ENCODE data around the gene GPR137.
"Not testable (repeated sequence)": the region's sequence is repeated elsewhere in the genome, so short reads cannot be mapped to it uniquely, and the experiment has no call there.

Gene GPR137

DNA sequence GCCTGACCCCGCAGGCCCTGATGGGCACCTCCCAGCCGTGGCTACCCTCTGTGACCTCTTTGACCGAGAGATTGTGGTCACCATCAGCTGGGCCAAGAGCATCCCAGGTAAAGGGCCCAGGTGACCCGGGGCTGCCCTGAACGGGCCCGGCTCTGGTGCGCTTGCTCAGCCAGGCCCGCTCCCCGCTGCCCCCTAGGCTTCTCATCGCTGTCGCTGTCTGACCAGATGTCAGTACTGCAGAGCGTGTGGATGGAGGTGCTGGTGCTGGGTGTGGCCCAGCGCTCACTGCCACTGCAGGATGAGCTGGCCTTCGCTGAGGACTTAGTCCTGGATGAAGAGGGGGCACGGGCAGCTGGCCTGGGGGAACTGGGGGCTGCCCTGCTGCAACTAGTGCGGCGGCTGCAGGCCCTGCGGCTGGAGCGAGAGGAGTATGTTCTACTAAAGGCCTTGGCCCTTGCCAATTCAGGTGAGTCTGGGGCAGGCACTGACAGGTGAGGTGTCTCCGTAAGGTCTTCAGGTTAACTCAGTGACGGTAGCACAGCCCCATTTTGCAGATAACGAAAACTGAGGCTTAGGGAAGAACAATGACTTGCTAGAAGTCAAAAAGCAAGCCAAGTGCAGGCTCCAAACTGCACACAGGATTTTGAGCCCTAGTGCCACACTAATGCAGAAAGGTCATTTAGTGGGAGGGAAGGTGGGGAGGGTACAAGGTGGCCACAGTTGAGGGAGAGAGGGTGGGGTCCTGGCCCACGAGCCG lies 29.3 kb downstream of the GPR137 start:
- Histone ChIP-seq H3K4me3 (ENCODE audit: low read length) (no peak overlapping the region), H3K9ac (ENCODE audit: low read depth, low read length) (no peak overlapping the region)

DNA sequence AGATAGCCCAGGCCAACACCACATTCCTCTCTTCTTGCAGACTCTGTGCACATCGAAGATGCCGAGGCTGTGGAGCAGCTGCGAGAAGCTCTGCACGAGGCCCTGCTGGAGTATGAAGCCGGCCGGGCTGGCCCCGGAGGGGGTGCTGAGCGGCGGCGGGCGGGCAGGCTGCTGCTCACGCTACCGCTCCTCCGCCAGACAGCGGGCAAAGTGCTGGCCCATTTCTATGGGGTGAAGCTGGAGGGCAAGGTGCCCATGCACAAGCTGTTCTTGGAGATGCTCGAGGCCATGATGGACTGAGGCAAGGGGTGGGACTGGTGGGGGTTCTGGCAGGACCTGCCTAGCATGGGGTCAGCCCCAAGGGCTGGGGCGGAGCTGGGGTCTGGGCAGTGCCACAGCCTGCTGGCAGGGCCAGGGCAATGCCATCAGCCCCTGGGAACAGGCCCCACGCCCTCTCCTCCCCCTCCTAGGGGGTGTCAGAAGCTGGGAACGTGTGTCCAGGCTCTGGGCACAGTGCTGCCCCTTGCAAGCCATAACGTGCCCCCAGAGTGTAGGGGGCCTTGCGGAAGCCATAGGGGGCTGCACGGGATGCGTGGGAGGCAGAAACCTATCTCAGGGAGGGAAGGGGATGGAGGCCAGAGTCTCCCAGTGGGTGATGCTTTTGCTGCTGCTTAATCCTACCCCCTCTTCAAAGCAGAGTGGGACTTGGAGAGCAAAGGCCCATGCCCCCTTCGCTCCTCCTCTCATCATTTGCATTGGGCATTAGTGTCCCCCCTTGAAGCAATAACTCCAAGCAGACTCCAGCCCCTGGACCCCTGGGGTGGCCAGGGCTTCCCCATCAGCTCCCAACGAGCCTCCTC lies 30.2 kb downstream of the GPR137 start:
- H3K4me3 ChIP-seq (ENCODE audit: low read length); H3K27me3 ChIP-seq (ENCODE audit: control insufficient read depth, insufficient read depth, low read length); H3K9me3 ChIP-seq (replicated peaks; ENCODE audit: low read length): not testable (repeated sequence)
- Histone ChIP-seq H3K4me1 (ENCODE audit: control insufficient read depth, insufficient read depth, low read length) (peaks cover 27% of the 10 kb centered on the region), H3K36me3 (ENCODE audit: insufficient read depth, low read length) (peaks cover 24% of the 10 kb centered on the region), H3K9ac (ENCODE audit: low read depth, low read length) (peak overlapping the region; percentile 97), H3K4me2 (ENCODE audit: low read length) (peak overlapping the region; percentile 100)

More for the DNA sequence above, 29.3 kb downstream of the GPR137 start:
- Histone ChIP-seq H3K9me3 (replicated peaks; ENCODE audit: low read length) (no peaks in the 10 kb centered on the region), H3K4me1 (ENCODE audit: control insufficient read depth, insufficient read depth, low read length) (peaks cover 27% of the 10 kb centered on the region), H3K4me2 (ENCODE audit: low read length) (no peak overlapping the region), H3K27me3 (ENCODE audit: control insufficient read depth, insufficient read depth, low read length) (no peaks in the 10 kb centered on the region), H3K36me3 (ENCODE audit: insufficient read depth, low read length) (peaks cover 17% of the 10 kb centered on the region)

GRCh38 chr11:64316672-64317324 lies 31.1 kb downstream of the GPR137 start:
- Histone ChIP-seq H3K4me2 (ENCODE audit: low read length) (peak overlapping the region; percentile 100), H3K27me3 (ENCODE audit: control insufficient read depth, insufficient read depth, low read length) (no peaks in the 10 kb centered on the region), H3K9me3 (replicated peaks; ENCODE audit: low read length) (no peaks in the 10 kb centered on the region), H3K36me3 (ENCODE audit: insufficient read depth, low read length) (peaks cover 32% of the 10 kb centered on the region), H3K4me1 (ENCODE audit: control insufficient read depth, insufficient read depth, low read length) (peaks cover 27% of the 10 kb centered on the region), H3K9ac (ENCODE audit: low read depth, low read length) (peak overlapping the region; percentile 97), H3K4me3 (ENCODE audit: low read length) (peak overlapping the region; percentile 82)

- peaks cover 27% of the 10 kb centered on the region for H3K4me1 ChIP-seq (ENCODE audit: control insufficient read depth, insufficient read depth, low read length)
- H3K4me2 ChIP-seq (ENCODE audit: low read length) = peak within 1 kb of the TSS; percentile 100
Observed at GRCh38 chr11:64317325-64317960, 31.8 kb downstream of the GPR137 start, which contains the start of gene TRMT112. TRMT112 (minus strand) TSS chr11:64317559; CDS start chr11:64317526, 33 bp downstream.

DNA sequence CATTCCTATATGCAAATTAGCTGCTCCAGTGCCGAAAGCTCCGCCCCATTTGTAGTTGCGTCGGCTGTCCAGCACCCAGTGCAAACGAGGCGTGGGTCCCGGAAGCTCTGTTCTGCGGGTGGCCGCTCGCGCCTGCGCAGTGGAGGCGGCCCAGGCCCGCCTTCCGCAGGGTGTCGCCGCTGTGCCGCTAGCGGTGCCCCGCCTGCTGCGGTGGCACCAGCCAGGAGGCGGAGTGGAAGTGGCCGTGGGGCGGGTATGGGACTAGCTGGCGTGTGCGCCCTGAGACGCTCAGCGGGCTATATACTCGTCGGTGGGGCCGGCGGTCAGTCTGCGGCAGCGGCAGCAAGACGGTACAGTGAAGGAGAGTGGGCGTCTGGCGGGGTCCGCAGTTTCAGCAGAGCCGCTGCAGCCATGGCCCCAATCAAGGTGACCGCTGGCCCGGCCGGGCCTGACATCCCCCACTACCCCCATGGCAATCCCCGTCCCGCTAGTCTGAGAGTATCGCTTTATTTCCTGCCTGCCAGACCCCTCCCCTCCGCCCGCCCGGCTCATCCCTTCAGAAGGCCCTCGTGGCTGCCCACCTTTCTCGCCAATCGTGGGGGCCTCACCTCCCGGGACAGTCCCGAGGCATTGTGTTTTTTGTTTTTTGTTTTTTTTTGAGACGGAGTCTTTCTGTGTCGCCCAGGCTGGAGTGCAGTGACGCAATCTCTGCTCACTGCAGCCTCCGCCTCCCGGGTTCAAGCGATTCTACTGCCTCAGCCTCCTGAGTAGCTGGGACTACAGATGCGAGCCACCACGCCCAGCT lies 32.5 kb downstream of the GPR137 start, which contains the start of gene PRDX5:
Gene PRDX5, plus strand, starts transcription at position 161 of the 805 bp plus-strand sequence. Its CDS starts 95 bp downstream, at position 256.
- no peaks in the 10 kb centered on the region for H3K9me3 ChIP-seq (replicated peaks; ENCODE audit: low read length)
- peaks cover 23% of the 10 kb centered on the region for H3K4me1 ChIP-seq (ENCODE audit: control insufficient read depth, insufficient read depth, low read length)

More at GRCh38 chr11:64317325-64317960, 31.8 kb downstream of the GPR137 start, which contains the start of gene TRMT112:
- H3K36me3 ChIP-seq (ENCODE audit: insufficient read depth, low read length) = peaks cover 35% of the 10 kb centered on the region
- no peaks in the 10 kb centered on the region for H3K27me3 ChIP-seq (ENCODE audit: control insufficient read depth, insufficient read depth, low read length)
- H3K4me3 ChIP-seq (ENCODE audit: low read length) = peak within 1 kb of the TSS; percentile 82
- H3K9me3 ChIP-seq (replicated peaks; ENCODE audit: low read length) = no peaks in the 10 kb centered on the region
- peak within 1 kb of the TSS; percentile 97 for H3K9ac ChIP-seq (ENCODE audit: low read depth, low read length)

DNA sequence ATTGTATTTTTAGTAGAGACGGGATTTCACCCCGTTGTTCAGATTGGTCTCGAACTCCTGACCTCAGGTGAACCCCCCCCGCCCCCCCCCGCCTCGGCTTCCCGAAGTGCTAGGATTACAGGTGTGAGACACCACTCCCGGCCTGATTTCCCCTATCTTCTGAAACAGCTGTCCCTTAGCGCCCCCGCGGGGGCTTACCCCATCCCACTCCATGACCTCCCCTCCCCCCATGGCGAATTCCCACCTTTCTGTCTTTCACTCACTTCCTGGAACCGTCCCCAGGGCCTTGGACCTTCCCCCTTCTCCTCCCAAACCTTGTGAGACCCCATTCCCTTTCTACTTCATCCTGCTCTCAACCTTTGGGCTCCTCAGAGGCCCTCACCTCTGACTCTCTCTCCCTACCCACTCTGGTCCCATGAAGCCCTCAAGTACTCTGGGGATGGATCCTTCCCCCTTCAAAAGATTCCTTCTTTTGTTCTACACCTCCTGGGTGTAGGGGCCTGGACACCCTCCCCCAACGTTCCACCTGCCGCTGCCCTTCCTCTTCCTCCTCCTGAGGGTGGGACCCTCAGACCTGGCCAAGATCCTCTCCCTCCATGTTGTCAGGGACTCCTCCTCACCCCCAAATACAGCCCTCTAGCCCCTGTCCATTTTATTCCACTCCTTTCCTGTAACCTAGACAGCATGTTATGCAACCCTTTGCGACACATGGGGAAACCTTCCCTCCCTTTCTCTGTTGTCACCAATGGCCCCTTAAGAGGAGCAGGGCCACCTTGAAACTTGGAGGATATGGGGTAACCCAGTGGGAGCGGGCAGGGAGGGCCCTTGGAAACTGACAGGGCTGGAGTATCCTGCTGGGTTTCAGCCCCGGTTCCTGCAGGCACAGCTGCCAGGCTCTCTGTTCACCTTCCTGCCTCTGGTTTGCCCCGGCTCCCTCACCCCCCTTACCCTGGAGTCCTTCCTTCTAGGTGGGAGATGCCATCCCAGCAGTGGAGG lies 33.4 kb downstream of the GPR137 start:
- peaks cover 40% of the 10 kb centered on the region for H3K36me3 ChIP-seq (ENCODE audit: insufficient read depth, low read length)
- peaks cover 14% of the 10 kb centered on the region for H3K4me1 ChIP-seq (ENCODE audit: control insufficient read depth, insufficient read depth, low read length)
- no peaks in the 10 kb centered on the region for H3K9me3 ChIP-seq (replicated peaks; ENCODE audit: low read length)
- H3K27me3 ChIP-seq (ENCODE audit: control insufficient read depth, insufficient read depth, low read length) = no peaks in the 10 kb centered on the region
- H3K9ac ChIP-seq (ENCODE audit: low read depth, low read length) = peak overlapping the region; percentile 97
- H3K4me2 ChIP-seq (ENCODE audit: low read length) = peak overlapping the region; percentile 100
- peak overlapping the region; percentile 82 for H3K4me3 ChIP-seq (ENCODE audit: low read length)

More for the DNA sequence above, 32.5 kb downstream of the GPR137 start, which contains the start of gene PRDX5:
- H3K4me3 ChIP-seq (ENCODE audit: low read length) = peak within 1 kb of the TSS; percentile 82
- H3K36me3 ChIP-seq (ENCODE audit: insufficient read depth, low read length) = peaks cover 40% of the 10 kb centered on the region
- peak within 1 kb of the TSS; percentile 100 for H3K4me2 ChIP-seq (ENCODE audit: low read length)
- no peaks in the 10 kb centered on the region for H3K27me3 ChIP-seq (ENCODE audit: control insufficient read depth, insufficient read depth, low read length)
- H3K9ac ChIP-seq (ENCODE audit: low read depth, low read length) = peak within 1 kb of the TSS; percentile 97

DNA sequence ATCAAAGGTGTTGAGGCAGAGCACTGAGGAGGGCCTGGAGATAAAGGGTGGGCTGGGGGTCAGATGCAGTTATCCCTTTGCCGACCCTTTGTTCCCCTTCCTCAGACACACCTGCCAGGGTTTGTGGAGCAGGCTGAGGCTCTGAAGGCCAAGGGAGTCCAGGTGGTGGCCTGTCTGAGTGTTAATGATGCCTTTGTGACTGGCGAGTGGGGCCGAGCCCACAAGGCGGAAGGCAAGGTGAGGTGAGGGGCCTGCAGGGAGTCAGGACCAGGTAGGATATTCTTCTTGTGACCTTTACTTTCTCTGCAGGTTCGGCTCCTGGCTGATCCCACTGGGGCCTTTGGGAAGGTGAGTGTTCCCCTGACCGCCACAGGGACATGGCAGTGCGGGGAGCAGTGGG lies 34.9 kb downstream of the GPR137 start:
- H3K4me1 ChIP-seq (ENCODE audit: control insufficient read depth, insufficient read depth, low read length) = peaks cover 11% of the 10 kb centered on the region
- H3K4me3 ChIP-seq (ENCODE audit: low read length) = no peak overlapping the region
- H3K36me3 ChIP-seq (ENCODE audit: insufficient read depth, low read length) = peaks cover 26% of the 10 kb centered on the region
- H3K9me3 ChIP-seq (replicated peaks; ENCODE audit: low read length) = no peaks in the 10 kb centered on the region
- no peaks in the 10 kb centered on the region for H3K27me3 ChIP-seq (ENCODE audit: control insufficient read depth, insufficient read depth, low read length)
- no peak overlapping the region for H3K9ac ChIP-seq (ENCODE audit: low read depth, low read length)
- H3K4me2 ChIP-seq (ENCODE audit: low read length) = no peak overlapping the region

GRCh38 chr11:64321026-64321425 lies 35.4 kb downstream of the GPR137 start:
- Histone ChIP-seq H3K4me3 (ENCODE audit: low read length) (no peak overlapping the region), H3K36me3 (ENCODE audit: insufficient read depth, low read length) (peaks cover 25% of the 10 kb centered on the region), H3K27me3 (ENCODE audit: control insufficient read depth, insufficient read depth, low read length) (no peaks in the 10 kb centered on the region), H3K9ac (ENCODE audit: low read depth, low read length) (no peak overlapping the region), H3K4me2 (ENCODE audit: low read length) (no peak overlapping the region), H3K4me1 (ENCODE audit: control insufficient read depth, insufficient read depth, low read length) (peaks cover 11% of the 10 kb centered on the region), H3K9me3 (replicated peaks; ENCODE audit: low read length) (no peaks in the 10 kb centered on the region)

DNA sequence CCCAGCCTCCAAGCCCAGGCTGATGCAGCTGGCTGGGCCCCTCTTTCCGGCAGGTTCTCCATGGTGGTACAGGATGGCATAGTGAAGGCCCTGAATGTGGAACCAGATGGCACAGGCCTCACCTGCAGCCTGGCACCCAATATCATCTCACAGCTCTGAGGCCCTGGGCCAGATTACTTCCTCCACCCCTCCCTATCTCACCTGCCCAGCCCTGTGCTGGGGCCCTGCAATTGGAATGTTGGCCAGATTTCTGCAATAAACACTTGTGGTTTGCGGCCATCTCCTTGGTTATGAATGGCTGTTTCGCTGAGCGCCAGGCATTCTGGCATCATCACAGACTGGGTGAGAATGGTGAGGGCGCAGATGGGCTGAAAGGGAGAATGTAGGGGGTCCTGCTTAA lies 35.9 kb downstream of the GPR137 start:
- Histone ChIP-seq H3K4me3 (ENCODE audit: low read length) (no peak overlapping the region), H3K9me3 (replicated peaks; ENCODE audit: low read length) (no peaks in the 10 kb centered on the region), H3K4me2 (ENCODE audit: low read length) (no peak overlapping the region), H3K27me3 (ENCODE audit: control insufficient read depth, insufficient read depth, low read length) (no peaks in the 10 kb centered on the region), H3K36me3 (ENCODE audit: insufficient read depth, low read length) (peaks cover 24% of the 10 kb centered on the region), H3K9ac (ENCODE audit: low read depth, low read length) (no peak overlapping the region), H3K4me1 (ENCODE audit: control insufficient read depth, insufficient read depth, low read length) (peaks cover 11% of the 10 kb centered on the region)
